Fibroblast of pulmonary artery (primary cell): Measurements from ENCODE around the gene SYNCRIP.
A peak's percentile ranks its signal among the peaks of the same experiment; 100 is the strongest.

Experiments used
- DNase-seq: peaks from one replicate; pipeline ENCODE4 v3.0.0-alpha.2; 2010; ENCODE audit warnings: low read depth
- H3K4me3 ChIP-seq: replicated peaks from 2 replicates; pipeline ENCODE4 v1.5.1; 2011; ENCODE audit warnings: low read depth, mild to moderate bottlenecking, control low read depth, low read length, moderate library complexity
- TF ChIP-seq, protein P1 (sequence below): IDR thresholded peaks from 2 replicates; pipeline ENCODE4 v1.5.1; 2011; ENCODE audit warnings: mild to moderate bottlenecking, control low read depth, low read length, inconsistent platforms; ENCODE audit errors: missing control alignments

Gene SYNCRIP

DNA sequence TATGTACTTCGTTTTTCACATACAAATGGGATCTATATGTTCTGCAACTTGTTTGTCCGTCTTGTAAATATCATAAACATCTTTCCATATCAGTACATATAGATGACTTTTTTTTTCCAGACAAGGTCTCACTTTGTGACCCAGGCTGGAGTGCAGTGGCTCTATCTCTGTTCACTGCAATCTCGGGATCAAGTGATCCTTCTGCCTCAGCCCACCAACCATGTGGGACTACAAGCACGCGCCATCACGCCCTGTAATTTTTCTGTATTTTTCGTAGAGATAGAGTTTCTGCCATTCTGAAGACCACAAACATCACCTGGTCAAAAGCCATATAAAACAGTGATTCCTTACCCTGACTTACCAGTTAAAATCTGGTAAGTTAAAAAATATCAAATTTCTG, 37.7 kb upstream of the SYNCRIP start:
- TF ChIP-seq, protein P1, sequence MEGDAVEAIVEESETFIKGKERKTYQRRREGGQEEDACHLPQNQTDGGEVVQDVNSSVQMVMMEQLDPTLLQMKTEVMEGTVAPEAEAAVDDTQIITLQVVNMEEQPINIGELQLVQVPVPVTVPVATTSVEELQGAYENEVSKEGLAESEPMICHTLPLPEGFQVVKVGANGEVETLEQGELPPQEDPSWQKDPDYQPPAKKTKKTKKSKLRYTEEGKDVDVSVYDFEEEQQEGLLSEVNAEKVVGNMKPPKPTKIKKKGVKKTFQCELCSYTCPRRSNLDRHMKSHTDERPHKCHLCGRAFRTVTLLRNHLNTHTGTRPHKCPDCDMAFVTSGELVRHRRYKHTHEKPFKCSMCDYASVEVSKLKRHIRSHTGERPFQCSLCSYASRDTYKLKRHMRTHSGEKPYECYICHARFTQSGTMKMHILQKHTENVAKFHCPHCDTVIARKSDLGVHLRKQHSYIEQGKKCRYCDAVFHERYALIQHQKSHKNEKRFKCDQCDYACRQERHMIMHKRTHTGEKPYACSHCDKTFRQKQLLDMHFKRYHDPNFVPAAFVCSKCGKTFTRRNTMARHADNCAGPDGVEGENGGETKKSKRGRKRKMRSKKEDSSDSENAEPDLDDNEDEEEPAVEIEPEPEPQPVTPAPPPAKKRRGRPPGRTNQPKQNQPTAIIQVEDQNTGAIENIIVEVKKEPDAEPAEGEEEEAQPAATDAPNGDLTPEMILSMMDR = no peak
- peak overlapping the region; percentile 70 for H3K4me3 ChIP-seq
- no peak for DNase-seq

DNA sequence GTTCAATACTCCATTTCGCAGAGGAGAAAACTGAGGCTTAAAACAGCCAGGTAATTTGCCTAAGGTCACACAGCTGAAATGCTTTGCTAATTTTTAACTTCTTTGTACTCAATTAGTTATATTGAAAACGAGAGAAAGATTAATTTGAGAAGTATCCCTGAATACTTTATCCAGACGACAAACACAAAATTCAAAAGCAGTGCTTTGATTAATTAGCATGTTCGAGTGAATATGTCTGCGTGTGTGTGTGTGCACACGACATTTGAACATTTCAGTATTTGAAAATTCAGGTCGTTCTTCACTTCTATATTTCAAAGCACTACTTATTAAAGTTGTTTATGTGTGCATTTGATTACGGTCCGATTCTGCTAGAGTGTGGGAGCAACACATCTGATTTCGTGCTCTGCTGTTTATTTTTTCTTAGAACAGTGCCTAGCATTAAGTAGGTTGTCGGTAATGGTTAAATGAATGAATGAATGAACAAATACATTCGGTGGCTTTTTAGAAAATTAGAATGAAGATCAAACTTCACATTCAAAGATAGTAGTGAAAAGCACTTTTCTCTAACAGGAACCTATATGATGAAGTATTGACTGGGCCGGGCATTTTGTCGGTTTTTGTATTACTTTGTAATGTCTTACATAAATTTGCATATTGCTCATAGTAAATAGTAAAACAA, 36.9 kb upstream of the SYNCRIP start:
- peak overlapping the region; percentile 70 for H3K4me3 ChIP-seq
- TF ChIP-seq, protein P1 = no peak
- DNase-seq = no peak

DNA sequence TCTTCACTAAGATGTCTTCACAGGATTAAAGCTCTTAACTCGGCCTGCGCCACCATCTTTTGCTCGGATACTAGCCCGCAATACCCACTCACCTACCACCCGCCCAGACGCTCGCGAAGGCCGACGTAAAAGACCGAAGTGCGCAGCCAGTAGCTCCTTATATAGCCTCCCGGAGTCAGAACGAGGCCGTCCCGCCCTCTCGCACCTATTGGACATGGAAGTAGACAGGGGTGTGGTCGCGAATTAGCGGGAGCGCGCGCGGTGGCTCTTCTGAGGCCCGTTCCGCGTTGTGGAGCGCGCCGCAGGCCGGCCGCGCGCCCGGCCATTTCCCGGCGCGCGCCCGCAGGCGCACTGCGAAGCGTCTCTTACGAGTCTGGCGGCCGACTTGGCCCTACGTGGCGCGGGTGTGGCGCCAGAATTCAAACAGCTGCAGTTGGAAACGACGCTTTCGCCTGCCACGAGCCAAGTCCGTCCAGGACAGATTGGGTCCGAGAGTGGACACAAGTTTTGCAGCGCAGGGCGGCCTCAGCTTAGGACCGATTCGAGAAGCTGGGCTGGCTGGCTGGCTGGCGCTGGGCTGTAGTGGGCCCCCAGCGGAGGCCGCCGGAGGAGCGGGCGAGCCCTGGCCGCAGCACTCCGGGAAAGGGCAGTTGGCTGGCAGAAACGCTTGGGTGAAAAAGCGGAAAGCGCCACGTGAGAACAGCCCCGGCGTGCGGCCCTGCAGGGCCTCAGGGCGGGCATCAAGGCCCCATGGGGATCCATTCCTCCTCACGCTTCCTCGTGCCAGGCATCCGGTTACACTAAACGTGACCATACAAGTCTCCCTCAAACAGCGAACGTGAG, 36.1 kb upstream of the SYNCRIP start:
- peak; percentile 99 for DNase-seq
- H3K4me3 ChIP-seq = peak overlapping the region; percentile 92
- TF ChIP-seq, protein P1 = no peak

DNA sequence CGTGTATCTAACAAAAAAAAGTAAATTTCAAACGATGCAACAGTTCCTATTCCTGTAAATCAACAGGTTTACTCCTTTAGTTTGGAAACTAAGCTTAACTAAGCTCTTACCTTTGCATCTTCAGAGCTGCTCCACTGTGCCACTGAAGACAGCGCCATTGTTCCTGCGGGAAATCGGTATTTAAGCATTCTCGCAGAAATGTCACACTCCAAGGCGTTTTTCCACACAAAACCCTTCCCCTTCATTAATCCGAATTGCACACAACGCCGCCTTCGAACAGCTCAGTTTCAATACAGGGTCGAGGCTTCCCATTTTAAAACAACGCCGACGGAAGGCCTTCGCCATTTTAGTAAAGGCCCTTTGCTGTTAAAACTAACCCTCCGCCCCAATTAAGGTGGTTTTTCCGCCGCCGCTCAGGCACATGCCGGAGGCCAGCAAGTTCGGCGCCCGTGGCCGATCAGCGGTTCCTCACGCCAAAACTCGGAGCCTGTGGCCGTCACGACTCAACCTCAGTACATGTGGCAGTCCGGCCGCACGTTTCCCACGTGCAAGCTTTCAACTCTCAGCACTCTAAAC, 35.4 kb upstream of the SYNCRIP start:
- no peak for DNase-seq
- TF ChIP-seq, protein P1 = no peak
- peak overlapping the region; percentile 92 for H3K4me3 ChIP-seq

DNA sequence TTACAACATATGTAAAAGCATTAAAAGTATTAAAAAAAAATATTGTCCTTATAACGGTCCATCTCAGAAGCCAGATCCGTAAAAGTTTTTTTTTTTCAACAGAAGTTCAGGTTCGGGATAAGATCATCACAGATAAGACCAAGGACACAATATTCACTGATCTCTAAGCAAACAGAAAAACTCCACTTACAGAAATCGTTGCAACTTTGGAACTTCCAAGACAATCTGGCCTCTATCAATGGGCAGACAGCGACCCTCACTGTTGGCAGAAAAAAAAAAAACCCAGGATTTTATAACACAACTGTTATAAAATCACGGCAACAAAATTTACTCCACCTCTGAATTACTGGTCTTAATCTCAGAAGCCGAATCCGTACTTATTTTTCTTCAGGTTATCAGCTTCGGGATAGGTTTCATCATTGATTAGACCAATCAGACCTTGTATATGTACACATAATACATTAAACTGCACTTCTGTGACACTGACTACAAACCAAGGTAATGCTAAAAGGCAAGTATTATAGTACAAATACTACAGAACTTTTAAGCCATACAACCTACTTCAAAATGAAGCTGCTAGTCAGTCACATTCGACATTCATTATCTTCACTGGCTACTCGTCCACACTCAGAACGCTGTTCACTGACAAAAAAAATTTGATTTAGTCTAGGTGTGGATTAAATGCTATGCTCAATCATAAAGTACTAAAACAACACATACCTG, 34.7 kb upstream of the SYNCRIP start:
- DNase-seq = peak; percentile 59
- TF ChIP-seq, protein P1 = peak; percentile 25
- H3K4me3 ChIP-seq = peak overlapping the region; percentile 92

DNA sequence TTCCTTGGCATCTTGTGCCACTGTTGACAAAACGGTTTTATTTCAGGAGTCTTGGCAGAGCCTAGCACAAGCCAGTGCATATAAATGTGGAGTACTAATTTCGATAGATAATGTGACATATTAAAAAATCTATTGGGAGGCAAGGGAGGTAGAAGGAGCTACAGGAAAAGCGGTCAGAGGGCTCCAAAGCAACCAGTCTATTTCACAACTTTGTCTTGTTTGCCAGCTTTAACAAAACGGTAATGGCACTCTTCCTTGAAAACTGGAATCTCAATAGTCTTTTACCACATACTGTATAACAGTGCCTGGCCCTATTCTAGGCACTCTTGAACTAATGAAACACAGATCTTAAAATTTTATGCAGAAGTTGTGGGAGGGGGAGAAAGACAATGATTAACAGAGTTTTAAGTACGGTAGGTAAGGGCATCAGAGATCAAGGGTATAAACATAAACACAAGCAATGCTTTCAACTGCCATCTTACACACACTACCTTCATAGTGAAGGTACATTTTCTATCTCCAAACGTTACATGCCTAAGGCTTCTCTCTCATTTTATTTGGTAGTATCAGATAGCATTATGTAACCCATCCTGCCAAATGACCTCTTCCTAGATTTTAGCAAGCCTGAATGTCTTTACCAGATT, 33.5 kb upstream of the SYNCRIP start:
- peak; percentile 49 for DNase-seq
- TF ChIP-seq, protein P1 = no peak
- peak overlapping the region; percentile 92 for H3K4me3 ChIP-seq
